Activated CD4-positive, alpha-beta T cell treated with anti-CD3 and anti-CD28 coated beads, Interleukin-10, Interleukin-2, amounts not matched to agents 100 ng/mL and 50 ng/mL, durations not matched to agents 16 hours and 8 hours (primary cell): Measurements from ENCODE around the gene HLA-DMB.

Experiments used
- DNase-seq: peaks from one replicate; pipeline ENCODE4 v3.0.0-alpha.2; 2020

Gene HLA-DMB

DNA sequence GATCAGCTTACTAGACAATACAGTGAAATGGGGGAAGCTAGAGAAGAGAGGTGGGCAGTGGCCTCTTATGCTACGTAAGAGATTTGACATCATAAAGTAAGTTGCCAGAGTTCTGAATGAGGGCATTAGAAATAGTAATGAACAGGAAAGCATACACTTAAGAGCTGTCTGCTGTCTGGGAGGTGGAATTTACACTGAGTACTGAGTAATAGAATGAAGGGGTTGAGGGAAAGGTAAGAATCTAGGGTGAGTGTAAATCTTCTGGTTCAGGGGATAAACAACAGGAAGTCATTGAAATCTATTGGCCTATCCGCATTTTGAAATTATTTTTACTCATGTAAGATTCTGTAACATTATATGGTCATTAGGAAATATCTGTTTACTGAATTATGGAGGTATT is 35.8 kb downstream of the HLA-DMB start:
- no peak for DNase-seq

DNA sequence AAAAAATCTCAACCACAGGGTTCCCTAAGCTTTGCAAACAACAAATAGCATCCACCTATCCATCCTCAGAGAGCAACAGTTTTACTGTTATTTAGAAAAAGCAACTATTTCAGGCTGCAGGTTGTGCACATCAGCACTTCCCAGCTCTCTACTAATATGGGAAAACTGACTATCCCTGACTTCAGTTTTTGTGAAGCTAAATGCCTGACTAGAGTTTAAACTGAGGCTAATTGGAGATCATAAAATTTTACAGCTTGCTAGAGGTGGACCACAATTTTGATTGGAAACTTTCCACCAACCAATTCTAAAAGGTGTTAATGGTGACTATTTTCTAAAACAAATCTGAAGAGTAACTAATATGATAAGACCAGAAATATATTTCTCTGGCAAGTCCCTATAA is 36.9 kb downstream of the HLA-DMB start:
- DNase-seq = no peak

GRCh38 chr6:32895006-32895345 is 45.9 kb downstream of the HLA-DMB start:
- DNase-seq = no peak

GRCh38 chr6:32894085-32895005 is 46.5 kb downstream of the HLA-DMB start:
- peak; percentile 95 for DNase-seq

- DNase-seq = no peak
These were observed 50.0 kb downstream of the HLA-DMB start for GRCh38 chr6:32890831-32891230.

- no peak for DNase-seq
These were observed 51.3 kb downstream of the HLA-DMB start for GRCh38 chr6:32889533-32889932.

GRCh38 chr6:32888576-32888975 is 52.3 kb downstream of the HLA-DMB start:
- DNase-seq = no peak

DNA sequence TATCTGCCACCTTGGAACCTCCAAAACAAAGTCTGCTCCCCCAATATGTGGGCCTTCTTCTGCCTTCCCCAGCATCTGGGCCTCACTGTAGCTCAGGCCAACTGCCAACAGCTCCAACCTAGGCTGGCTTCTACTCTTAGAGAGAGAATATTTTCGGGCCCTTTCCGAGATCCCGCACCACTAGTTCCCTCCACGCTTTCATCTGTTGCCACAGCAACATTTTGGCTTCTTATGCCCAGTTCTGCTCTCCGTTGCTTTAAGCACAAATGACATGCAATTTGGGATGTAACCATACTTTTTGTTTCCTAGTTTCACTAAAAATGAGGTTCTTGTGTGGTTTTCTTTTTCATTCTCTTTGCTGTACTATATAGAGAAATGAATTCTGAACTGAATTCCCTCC is 53.2 kb downstream of the HLA-DMB start:
- DNase-seq = no peak

GRCh38 chr6:32886681-32887383 is 54.0 kb downstream of the HLA-DMB start:
- no peak for DNase-seq

- DNase-seq = peak; percentile 76
These were observed 55.0 kb downstream of the HLA-DMB start for GRCh38 chr6:32885698-32886286.
